Measurements from ENCODE around the gene MKRN2.
A peak's percentile ranks its signal among the peaks of the same experiment; 100 is the strongest.

The MKRN2 gene

GRCh38 chr3:12557473-12558100, 700 bp downstream of the MKRN2 start:
- DNase-seq: no peak
- Histone ChIP-seq H3K4me1 (no peaks in the 10 kb centered on the region), H3K36me3 (no peaks in the 10 kb centered on the region), H3K4me3 (ENCODE audit: low read depth, low read length) (peak overlapping the region; percentile 81), H3K27me3 (no peaks in the 10 kb centered on the region), H3K9me3 (no peaks in the 10 kb centered on the region)
- no peak for TF ChIP-seq CTCF (IDR thresholded peaks at IDR 0.05; ENCODE audit: low read depth, low read length)

GRCh38 chr3:12558706-12559105, 1.8 kb downstream of the MKRN2 start:
- Histone ChIP-seq H3K36me3 (no peaks in the 10 kb centered on the region), H3K9me3 (no peaks in the 10 kb centered on the region), H3K4me3 (ENCODE audit: low read depth, low read length) (no peak overlapping the region; the same call in 1 of the 2 replicates), H3K4me1 (no peaks in the 10 kb centered on the region), H3K27me3 (no peaks in the 10 kb centered on the region)
- TF ChIP-seq CTCF (IDR thresholded peaks at IDR 0.05; ENCODE audit: low read depth, low read length): no peak
- no peak for DNase-seq

- TF ChIP-seq CTCF (IDR thresholded peaks at IDR 0.05; ENCODE audit: low read depth, low read length): no peak
Measured at GRCh38 chr3:12559520-12559919, 2.6 kb downstream of the MKRN2 start.

GRCh38 chr3:12560505-12561190, 3.8 kb downstream of the MKRN2 start:
- no peaks in the 10 kb centered on the region for H3K27me3 ChIP-seq
- H3K9me3 ChIP-seq: no peaks in the 10 kb centered on the region
- no peaks in the 10 kb centered on the region for H3K36me3 ChIP-seq
- no peak for DNase-seq
- H3K4me1 ChIP-seq: no peaks in the 10 kb centered on the region
- TF ChIP-seq CTCF (IDR thresholded peaks at IDR 0.05; ENCODE audit: low read depth, low read length): no peak
- H3K4me3 ChIP-seq (ENCODE audit: low read depth, low read length): no peak overlapping the region

More at GRCh38 chr3:12559520-12559919, 2.6 kb downstream of the MKRN2 start:
- no peaks in the 10 kb centered on the region for H3K27me3 ChIP-seq
- H3K4me1 ChIP-seq: no peaks in the 10 kb centered on the region
- no peak overlapping the region for H3K4me3 ChIP-seq (ENCODE audit: low read depth, low read length)
- DNase-seq: no peak
- no peaks in the 10 kb centered on the region for H3K9me3 ChIP-seq
- H3K36me3 ChIP-seq: no peaks in the 10 kb centered on the region

- no peaks in the 10 kb centered on the region for H3K9me3 ChIP-seq
- no peak for DNase-seq
- H3K4me3 ChIP-seq (ENCODE audit: low read depth, low read length): no peak overlapping the region
- no peaks in the 10 kb centered on the region for H3K27me3 ChIP-seq
- H3K36me3 ChIP-seq: no peaks in the 10 kb centered on the region
- no peaks in the 10 kb centered on the region for H3K4me1 ChIP-seq
- TF ChIP-seq CTCF (IDR thresholded peaks at IDR 0.05; ENCODE audit: low read depth, low read length): no peak
Measured at GRCh38 chr3:12561397-12561796, 4.5 kb downstream of the MKRN2 start.

- Histone ChIP-seq H3K9me3 (no peaks in the 10 kb centered on the region), H3K4me1 (no peaks in the 10 kb centered on the region), H3K4me3 (ENCODE audit: low read depth, low read length) (no peak overlapping the region), H3K36me3 (no peaks in the 10 kb centered on the region), H3K27me3 (no peaks in the 10 kb centered on the region)
- no peak for TF ChIP-seq CTCF (IDR thresholded peaks at IDR 0.05; ENCODE audit: low read depth, low read length)
- DNase-seq: no peak
Measured at GRCh38 chr3:12562451-12562850, 5.6 kb downstream of the MKRN2 start.
